Measurements from ENCODE around the gene OR6B2.

OR6B2 gene

DNA sequence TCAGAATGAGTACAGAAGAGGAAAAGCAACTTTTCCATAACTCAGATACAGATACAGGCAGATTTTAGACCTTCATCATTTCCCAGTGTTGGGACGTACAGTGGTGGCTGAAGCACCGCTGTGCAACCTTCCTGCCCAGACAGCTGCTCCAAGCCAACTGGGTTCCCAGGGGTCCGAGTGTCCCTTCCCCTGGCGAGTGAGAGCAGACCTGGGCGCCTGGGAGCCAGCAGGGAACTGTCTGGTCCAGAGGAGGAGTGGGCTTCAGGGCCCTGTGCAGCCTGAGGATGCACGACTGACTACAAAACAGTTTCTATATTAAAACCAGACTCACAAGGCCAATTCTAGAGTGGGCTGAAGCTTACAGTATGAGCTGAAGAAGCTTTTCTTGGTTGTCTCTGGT is 11.1 kb upstream of the OR6B2 start:
- no peak for DNase-seq (ENCODE audit: low spot score)

GRCh38 chr2:240037358-240037757 is 7.1 kb upstream of the OR6B2 start:
- no peak for DNase-seq (ENCODE audit: low spot score)

- no peak for DNase-seq (ENCODE audit: low spot score)
These were observed 3.1 kb upstream of the OR6B2 start for GRCh38 chr2:240033330-240033678.

DNA sequence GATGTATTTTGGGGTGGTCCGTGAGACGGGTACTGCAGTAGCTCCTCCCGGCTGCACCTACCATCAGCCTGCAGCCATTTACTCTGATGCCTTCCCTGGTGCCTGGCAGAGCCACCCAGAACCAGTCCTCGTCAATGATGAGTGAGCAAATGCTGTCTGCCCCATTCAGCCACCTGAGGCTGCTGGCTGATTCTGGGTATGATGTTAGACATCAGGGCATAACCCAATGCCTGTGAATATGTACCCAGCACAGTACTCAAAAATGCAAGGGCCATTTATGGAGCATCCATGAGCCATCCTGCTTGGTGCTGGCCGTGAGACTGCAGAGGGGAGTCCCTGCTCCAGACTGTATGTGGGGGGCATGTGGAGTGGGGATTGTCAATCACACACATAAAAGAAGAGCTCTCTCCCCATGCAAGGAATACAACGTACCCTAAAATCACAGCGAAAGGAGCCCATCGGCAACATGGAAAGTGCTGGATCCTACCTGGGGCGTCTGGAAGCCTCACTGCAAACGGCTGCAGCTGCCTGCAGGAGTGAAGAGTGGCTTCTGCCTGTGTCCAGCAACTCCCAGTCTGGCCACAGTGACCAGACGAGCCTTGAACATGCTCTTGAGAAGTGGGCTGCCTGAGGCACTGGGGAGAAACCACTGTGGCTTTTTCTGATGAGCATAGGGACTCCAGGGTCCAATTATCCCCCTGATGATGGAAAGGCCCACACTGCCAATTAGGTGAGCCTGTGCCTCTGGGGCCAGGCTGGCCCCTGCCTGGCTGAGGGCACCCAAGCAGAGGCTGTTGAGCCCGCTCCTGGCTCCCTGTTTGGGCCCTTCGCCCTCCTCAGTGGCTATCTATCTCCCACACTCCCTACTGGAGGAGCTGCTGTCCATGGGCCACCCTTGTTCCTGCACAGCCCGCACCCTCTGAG is 2.4 kb upstream of the OR6B2 start:
- DNase-seq (ENCODE audit: low spot score): no peak

DNA sequence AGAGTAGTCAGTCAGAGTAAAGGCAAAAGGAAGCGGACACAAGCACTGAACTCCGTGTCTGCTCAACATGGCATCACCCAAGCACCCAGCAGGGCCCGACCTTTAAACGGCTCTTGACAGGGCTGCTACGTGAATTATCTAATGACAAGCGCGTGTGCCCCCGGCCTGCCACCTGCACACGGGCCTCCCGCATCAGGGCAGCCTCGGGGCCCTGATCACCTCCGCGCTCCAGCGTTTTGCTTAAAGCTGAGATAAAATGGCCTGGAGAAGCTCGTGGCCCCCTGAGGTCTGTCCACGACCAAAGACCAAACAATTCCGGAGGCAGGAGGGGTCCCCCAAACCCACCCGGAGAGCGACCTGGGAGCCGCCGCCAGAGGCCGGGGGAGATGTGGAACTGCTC is 5.5 kb downstream of the OR6B2 start:
- peak; percentile 15 for DNase-seq (ENCODE audit: low spot score)

DNA sequence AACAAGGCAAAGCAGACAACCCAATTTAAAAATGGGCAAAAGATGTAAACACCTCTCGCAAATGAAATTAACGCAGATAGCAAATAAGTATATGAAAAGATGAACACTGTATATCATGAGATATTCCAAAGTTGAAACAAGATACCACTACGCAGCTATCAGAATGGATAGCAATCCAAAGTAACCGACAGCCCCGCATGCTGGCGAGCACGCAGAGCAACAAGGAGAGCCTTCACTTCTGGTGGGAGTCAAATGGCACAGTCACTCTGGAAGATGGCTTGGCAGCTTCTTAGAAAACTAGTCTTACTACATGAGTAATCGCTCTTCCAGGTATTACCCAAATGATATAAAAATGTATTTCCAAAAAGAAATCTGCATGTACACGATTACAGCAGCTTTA is 6.4 kb downstream of the OR6B2 start:
- DNase-seq (ENCODE audit: low spot score): no peak

DNA sequence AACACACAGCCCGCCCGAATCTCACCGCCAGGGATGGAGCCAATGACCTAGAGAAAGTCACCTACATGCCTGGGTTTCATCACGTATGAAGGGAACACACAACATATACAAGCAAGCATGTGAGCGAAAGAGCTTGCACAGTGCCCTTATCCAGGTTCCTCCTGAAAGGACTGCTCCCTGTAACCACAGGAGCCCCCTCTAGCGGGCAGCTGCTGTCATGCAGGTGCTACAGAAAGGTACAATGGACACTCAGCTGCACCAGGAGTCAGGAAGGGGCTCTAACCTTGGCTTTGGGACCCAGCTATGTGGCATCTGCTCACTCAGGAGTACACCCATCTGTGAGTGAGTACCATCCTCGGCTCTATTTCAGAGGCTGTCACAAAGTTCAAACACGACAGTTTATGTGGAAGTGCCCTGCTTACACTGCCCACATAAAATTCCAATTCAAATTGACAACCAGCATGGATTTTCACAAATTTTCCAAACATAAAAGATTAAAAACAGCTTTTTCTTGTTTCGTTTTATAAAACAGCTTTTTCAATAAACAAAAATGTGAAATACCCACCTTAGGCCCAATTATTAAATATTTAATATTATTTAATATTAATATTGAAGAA is 8.6 kb downstream of the OR6B2 start:
- peak; percentile 59 for DNase-seq (ENCODE audit: low spot score)

DNA sequence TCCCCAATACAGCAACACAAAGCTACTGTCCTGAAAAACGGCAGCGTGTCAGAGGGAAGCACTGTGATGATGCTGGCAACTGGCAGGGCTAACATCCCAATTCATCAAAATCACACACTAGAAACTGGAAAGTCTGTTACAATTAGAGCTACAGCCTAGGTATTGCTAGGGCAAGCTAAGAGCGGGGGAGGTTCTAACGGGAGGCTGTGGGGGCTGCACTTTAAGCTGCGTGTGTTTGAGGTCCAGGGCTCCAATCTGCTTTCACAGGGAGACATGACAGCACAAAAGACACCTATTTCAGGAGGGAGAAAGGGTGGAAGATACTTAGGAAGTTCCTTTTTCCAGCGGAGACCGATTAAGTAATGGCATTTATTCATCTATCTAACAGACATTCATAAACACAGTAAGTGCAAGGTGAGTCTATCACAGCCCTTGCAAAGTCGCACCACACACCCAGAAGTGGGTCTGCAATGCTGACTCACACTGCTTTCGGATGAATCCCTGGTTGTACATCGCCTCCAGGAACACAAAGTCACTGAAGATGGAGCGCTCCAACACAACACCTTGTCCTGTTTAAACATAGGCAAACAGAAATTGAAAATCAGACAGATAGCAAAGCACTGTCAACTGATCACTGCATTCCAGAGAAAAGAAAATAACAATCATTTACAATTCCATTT is 12.0 kb downstream of the OR6B2 start:
- DNase-seq (ENCODE audit: low spot score): peak; percentile 17

- no peak for DNase-seq (ENCODE audit: low spot score)
These were observed 15.9 kb downstream of the OR6B2 start for GRCh38 chr2:240014327-240014726.

GRCh38 chr2:240013343-240013742 is 16.9 kb downstream of the OR6B2 start:
- no peak for DNase-seq (ENCODE audit: low spot score)

- no peak for DNase-seq (ENCODE audit: low spot score)
These were observed 27.2 kb downstream of the OR6B2 start for GRCh38 chr2:240002983-240003382.

DNA sequence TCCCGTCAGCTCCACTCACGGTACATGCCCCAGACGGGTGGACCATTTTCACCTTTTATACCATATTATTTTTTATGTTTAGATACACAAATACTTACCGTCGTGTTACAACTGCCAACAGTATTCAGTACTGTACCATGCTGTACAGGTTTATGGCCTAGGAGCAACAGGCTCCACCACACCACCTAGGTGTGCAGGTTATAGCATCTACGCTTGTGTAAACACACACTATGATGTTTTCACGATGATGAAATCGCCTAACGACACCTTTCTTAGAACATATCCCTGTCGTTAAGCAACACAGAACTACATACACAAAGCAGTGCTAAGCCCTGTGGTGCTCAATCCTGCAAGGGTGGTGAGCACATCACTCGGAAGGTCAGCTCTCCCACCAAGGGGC is 29.6 kb downstream of the OR6B2 start:
- no peak for DNase-seq (ENCODE audit: low spot score)

GRCh38 chr2:239997686-239998409 is 32.4 kb downstream of the OR6B2 start:
- DNase-seq (ENCODE audit: low spot score): no peak

DNA sequence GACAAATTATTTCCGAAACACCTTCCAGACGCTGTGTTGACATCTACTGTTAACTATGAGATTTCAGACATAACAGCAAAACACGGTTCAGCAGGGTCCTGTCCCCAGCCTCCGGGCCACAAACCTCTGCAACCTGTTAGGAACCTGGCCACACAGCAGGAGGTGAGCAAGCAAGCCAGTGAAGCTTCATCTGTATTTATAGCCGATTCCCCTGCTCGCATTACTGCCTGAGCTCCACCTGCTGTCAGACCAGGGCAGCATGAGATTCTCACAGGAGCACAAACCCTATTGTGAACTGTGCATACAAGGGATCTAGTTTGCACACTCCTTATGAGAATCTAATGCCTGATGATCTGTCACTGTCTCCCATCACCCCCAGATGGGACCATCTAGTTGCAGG is 36.1 kb downstream of the OR6B2 start:
- no peak for DNase-seq (ENCODE audit: low spot score)

DNA sequence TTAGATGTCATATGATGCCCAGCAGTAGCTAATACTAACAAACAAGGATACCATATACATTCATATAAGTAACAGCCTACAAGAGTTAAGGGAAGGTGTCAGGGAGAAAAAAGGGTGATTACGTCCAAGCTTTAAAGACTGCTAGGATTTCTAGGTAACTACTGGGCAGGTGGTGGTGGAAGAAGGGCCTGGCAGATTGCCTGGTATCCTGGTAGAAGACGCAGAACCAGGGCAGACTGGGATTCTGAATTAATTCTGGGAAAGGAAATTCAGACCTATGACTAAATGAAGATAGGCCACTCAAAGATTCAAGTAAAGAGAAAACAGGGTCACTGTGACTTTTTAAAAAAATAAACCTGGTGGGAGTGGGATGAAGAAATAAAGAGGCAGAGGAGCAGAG is 36.9 kb downstream of the OR6B2 start:
- no peak for DNase-seq (ENCODE audit: low spot score)

DNA sequence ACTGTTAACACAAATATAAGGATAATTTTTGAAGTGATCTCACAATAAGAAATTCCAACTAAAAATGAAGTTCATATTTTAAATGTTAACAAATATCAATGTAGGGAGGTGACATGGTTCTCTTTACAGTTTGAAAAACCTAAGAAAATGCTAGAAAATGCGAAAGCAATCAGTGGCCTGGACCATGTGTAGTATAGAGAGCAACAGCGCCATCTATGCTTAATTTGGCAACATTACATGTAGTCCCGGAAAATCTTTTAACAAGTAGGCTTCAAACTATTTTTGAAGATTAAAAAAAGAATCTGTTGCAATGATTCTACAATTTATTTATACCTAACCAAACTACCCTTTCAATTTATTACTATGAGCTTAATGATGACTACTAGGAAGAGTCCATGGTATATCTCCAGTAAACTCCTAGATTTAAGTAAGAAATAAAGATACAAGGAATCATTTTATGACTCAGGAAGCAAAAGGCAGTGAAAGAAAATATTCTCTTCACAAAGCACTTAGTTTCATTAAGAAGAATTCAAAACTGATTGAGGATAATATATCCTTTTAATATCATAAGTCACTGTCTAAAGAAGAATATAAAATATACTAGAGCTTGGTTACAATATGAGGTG is 38.4 kb downstream of the OR6B2 start:
- peak; percentile 79 for DNase-seq (ENCODE audit: low spot score)

- no peak for DNase-seq (ENCODE audit: low spot score)
These were observed 39.3 kb downstream of the OR6B2 start for GRCh38 chr2:239990966-239991365.

DNA sequence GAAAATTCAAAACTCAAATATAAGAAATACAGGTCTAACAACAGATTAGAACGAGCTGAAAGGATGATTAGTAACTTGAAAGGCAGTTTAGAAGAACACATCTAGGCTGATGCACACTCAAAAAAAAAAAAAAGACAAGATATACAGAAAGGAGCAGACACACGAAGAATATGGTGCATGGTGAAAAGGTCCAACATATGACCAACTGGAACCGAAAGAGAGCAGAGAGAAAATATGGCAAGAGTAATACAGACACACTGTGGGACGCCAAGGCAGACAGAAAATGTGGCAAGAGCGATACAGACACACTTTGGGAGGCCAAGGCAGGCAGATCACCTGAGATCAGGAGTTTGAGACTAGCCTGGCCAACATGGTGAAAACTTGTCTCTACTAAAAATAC is 44.9 kb downstream of the OR6B2 start:
- DNase-seq (ENCODE audit: low spot score): no peak

- DNase-seq (ENCODE audit: low spot score): no peak
These were observed 45.6 kb downstream of the OR6B2 start for GRCh38 chr2:239984421-239985194.

GRCh38 chr2:239983004-239983778 is 47.0 kb downstream of the OR6B2 start:
- DNase-seq (ENCODE audit: low spot score): no peak

Data from Ammon's horn (tissue), 1 donor.